BE2C (cell line): ENCODE data around the gene EDNRB.

Experiments
- DNase-seq: peaks from one replicate; pipeline ENCODE4 v3.0.0-alpha.2; 2020
- H3K27me3 ChIP-seq: fragments of 250-450 bp; sonication (Bioruptor Pico); 2 replicates; pipeline ENCODE4 v1.5.1; 2020; ENCODE audit warnings: mild to moderate bottlenecking
- H3K36me3 ChIP-seq: fragments of 250-450 bp; sonication (Bioruptor Pico); 2 replicates; pipeline ENCODE4 v1.5.1; 2020; ENCODE audit warnings: mild to moderate bottlenecking
- H3K4me1 ChIP-seq: fragments of 250-450 bp; sonication (Bioruptor Pico); 2 replicates; pipeline ENCODE4 v1.5.1; 2020
- H3K4me3 ChIP-seq: 2 replicates; pipeline ENCODE4 v1.5.1; 2011; ENCODE audit warnings: low read depth, low read length
- H3K9me3 ChIP-seq: fragments of 250-450 bp; sonication (Bioruptor Pico); 2 replicates; pipeline ENCODE4 v1.5.1; 2020
- CTCF ChIP-seq: IDR thresholded peaks from 2 replicates; pipeline ENCODE4 v1.5.1; 2012; ENCODE audit warnings: mild to moderate bottlenecking, low read depth, low read length

Gene EDNRB

GRCh38 chr13:77904031-77904430 lies 14.6 kb downstream of the EDNRB start:
- no peaks in the 10 kb centered on the region for H3K4me1 ChIP-seq
- no peaks in the 10 kb centered on the region for H3K36me3 ChIP-seq
- no peak for TF ChIP-seq CTCF
- no peaks in the 10 kb centered on the region for H3K27me3 ChIP-seq
- no peak for DNase-seq
- H3K4me3 ChIP-seq, result no peak overlapping the region
- H3K9me3 ChIP-seq, result no peaks in the 10 kb centered on the region

- no peak overlapping the region for H3K4me3 ChIP-seq
- no peaks in the 10 kb centered on the region for H3K9me3 ChIP-seq
- H3K36me3 ChIP-seq, result no peaks in the 10 kb centered on the region
- no peaks in the 10 kb centered on the region for H3K4me1 ChIP-seq
- TF ChIP-seq CTCF, result no peak
- DNase-seq, result no peak
- H3K27me3 ChIP-seq, result no peaks in the 10 kb centered on the region
Measured at GRCh38 chr13:77903435-77903834, 15.2 kb downstream of the EDNRB start.

- no peak for TF ChIP-seq CTCF
- Histone ChIP-seq H3K4me3 (no peak overlapping the region), H3K27me3 (no peaks in the 10 kb centered on the region), H3K4me1 (no peaks in the 10 kb centered on the region), H3K9me3 (no peaks in the 10 kb centered on the region), H3K36me3 (no peaks in the 10 kb centered on the region)
- no peak for DNase-seq
Measured at GRCh38 chr13:77902319-77902963, 16.2 kb downstream of the EDNRB start.

GRCh38 chr13:77898097-77898496 lies 20.5 kb downstream of the EDNRB start:
- H3K4me1 ChIP-seq, result no peaks in the 10 kb centered on the region
- no peaks in the 10 kb centered on the region for H3K9me3 ChIP-seq
- no peak for DNase-seq
- no peaks in the 10 kb centered on the region for H3K36me3 ChIP-seq
- no peak for TF ChIP-seq CTCF
- H3K27me3 ChIP-seq, result 0 out of 2 replicates have a peak, but pooled peaks cover 3% of the 10 kb centered on the region
- H3K4me3 ChIP-seq, result no peak overlapping the region

- no peaks in the 10 kb centered on the region for H3K9me3 ChIP-seq
- TF ChIP-seq CTCF, result no peak
- no peak for DNase-seq
- no peak overlapping the region for H3K4me3 ChIP-seq
- no peaks in the 10 kb centered on the region for H3K4me1 ChIP-seq
- no peaks in the 10 kb centered on the region for H3K36me3 ChIP-seq
- 0 out of 2 replicates have a peak, but pooled peaks cover 3% of the 10 kb centered on the region for H3K27me3 ChIP-seq
Measured at GRCh38 chr13:77896977-77897376, 21.7 kb downstream of the EDNRB start.

GRCh38 chr13:77896536-77896935 lies 22.1 kb downstream of the EDNRB start:
- H3K36me3 ChIP-seq, result no peaks in the 10 kb centered on the region
- H3K9me3 ChIP-seq, result no peaks in the 10 kb centered on the region
- H3K4me3 ChIP-seq, result no peak overlapping the region
- no peak for DNase-seq
- no peak for TF ChIP-seq CTCF
- H3K4me1 ChIP-seq, result no peaks in the 10 kb centered on the region
- 0 out of 2 replicates have a peak, but pooled peaks cover 3% of the 10 kb centered on the region for H3K27me3 ChIP-seq
